Endothelial cell of hepatic sinusoid (primary cell): ENCODE results near the gene SLC36A2.
"Not testable (repeated sequence)": the region's sequence is repeated elsewhere in the genome, so short reads cannot be mapped to it uniquely, and the experiment has no call there.

ENCODE experiments used
- in situ Hi-C: cut with HindIII; loops from 2 replicates; pipeline ENCODE4 v1.10.0; 2017; ENCODE audit warnings: low sequenced_read_pairs

SLC36A2 gene

DNA sequence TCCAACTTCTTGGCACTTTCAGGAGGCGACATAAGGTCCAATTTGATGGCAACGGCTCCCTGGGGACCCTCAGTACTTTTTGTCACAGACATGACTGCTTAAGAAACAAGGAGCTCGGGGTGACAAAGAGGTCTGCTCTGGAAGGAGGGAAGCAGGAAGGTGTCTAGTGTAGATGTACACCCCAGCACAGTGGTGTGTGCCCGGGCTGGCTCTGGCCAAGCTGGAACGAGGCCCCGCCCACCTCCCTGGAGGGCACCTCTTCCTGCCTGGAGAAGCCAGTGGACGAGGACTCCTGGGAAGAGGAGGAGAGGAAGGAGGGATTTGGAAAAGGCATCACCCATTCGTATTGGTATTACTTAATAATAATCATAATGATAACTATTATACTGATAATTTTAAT lies at the start of gene SLC36A2:
SLC36A2 (minus strand) TSS at position 191 of the 400 bp plus-strand sequence; CDS start at position 92, 99 bp downstream.
- in situ Hi-C loops, result no loop called here

DNA sequence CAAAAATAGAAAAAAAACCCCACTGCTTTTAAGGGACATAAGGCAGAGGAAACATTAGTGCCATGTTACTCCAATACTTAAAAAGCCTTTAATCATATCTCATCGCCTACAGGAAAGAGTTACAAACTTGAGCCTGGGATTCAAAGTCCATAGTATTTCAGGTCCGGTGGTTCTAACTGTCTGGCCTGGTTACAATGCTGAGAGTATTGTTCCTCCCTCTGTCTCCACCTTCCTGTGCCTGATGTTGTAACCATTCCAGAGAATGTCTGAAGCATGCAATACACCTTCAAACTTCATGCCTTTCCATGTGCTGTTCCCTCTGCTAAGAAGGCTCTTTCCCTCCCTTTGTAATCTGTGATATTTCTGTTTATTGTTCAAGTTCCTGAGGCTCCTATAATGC lies 41.6 kb upstream of the SLC36A2 start:
- in situ Hi-C loops, result no loop called here

DNA sequence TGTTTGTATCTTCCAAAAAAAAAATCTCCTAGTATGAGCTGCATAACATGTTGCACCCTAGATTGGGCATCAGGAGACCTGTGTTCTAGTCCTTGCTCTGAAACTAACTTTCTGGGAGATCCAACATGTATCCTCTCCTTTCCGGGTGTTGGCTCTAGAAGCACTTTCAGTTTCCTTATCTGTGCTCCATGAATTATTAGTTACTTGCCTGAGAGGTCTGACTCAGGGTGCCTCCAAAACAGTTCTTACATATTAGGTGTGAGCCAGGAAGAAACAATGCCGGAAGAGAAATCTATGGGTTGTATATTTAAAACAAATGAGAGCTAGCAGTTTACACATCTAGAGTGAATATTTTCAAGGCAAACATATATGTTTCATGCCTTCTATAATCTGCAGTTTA lies 36.7 kb upstream of the SLC36A2 start:
- in situ Hi-C loops, result no loop called here

DNA sequence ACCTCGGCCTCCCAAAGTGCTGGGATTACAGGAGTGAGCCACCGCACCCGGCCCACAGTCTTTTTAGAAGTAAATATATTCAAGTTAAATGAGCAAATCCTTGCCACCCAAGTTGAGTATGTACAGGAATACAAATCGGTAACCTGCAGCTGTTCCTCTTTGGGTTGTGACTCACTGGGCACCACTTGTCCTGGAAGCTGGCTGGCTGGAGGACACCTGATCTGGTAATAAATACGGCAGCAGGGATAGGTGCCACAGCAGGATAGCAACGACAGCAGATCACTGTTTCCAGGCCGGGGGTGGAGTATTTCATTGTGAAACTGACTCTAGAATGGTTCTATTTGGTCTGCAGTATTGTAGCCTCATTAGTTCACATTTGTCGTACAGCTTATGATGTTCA lies 35.7 kb upstream of the SLC36A2 start:
- in situ Hi-C loops, result no loop called here

DNA sequence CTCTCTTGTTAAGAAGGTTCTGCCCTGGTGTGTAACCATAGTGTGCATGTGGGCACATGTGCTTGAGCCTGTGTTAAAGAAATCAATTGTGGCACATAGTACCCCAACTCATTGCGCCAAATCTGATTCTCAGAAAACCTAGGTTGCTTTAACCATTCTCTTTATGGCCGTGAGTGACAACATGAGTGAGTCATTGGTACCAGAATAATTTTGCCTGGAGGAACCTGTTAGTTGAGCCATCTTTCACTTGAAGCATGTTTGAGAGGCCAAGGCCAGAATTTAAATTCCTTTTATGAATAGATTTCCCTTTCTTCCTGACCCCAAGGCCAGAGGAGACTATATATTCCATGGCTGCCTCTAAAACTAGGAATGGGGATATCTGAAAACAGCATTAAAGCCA lies 35.2 kb upstream of the SLC36A2 start:
- in situ Hi-C loops, result no loop called here

DNA sequence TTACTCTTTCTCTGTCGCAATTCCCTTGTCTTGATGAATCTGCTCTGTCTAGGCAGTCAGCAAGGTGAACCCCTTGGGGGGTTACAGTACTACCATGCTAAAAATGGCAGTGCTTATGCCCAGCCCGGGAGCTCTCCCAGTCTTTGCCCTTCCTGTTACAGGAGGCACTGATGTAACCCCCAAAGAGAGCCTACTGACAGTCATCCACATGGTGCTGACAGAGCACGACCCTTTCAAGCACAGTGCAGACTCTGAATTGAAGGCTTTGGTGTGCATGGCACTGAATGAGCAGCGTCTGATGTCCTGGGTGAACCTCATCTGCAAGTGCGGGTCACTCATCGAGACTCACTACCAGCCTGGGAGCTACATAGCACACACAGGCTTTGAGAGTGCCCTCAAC lies 34.5 kb upstream of the SLC36A2 start:
- in situ Hi-C loops, result no loop called here

DNA sequence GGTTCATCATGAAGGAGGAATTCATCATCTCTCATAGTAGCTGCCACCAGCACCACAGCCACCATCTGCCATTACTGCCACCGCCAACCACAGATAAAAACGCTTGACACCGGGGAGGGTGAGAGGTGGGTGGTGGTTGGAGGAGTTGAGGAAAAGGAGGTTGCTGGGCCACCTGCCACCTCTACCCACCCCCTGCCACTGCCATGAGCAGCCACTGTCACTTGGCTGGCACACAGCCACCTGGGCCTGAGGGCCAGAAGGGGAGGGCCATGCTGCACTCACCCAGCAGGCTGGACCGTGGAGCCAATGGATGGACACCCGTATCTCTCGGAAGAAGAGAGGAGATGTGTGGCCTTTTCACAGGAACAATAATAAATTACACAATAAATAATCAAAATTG lies 31.3 kb upstream of the SLC36A2 start:
- in situ Hi-C loops, result no loop called here

DNA sequence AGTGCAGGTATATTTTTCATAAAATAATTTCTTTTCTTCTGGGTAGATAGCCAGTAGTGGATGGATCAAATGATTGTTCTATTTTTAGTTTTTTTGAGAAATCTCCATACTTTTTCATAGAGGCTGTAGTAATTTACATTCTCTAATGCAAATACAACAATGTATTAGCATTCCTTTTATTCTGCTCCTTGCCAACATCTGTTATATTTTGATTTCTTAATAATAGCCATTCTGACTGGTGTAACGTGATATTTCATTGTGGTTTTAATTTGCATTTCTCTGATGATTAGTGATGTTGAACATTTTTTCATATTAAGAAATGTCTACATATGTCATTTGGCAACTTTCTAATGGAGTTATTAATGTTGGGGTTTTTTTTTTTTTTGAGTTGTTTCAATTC lies 27.2 kb upstream of the SLC36A2 start:
- in situ Hi-C loops, result no loop called here

DNA sequence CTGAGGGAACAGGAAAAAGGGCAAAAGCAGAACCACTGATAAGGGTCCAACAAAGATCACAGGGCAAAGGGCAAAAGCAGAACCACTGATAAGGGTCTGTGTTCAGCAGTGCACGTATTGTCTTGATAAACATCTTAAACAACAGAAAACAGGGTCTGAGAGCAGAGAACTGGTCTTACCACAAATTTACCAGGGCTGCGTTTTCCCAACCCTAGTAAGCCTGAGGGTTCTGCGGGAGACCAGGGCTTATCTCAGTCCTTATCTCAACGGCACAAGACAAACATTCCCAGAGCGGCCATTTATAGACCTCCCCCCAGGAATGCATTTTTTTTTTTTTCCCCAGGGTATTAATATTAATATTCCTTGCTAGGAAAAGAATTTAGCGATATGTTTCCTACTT lies 19.7 kb upstream of the SLC36A2 start:
- in situ Hi-C loops, result not testable (repeated sequence)

DNA sequence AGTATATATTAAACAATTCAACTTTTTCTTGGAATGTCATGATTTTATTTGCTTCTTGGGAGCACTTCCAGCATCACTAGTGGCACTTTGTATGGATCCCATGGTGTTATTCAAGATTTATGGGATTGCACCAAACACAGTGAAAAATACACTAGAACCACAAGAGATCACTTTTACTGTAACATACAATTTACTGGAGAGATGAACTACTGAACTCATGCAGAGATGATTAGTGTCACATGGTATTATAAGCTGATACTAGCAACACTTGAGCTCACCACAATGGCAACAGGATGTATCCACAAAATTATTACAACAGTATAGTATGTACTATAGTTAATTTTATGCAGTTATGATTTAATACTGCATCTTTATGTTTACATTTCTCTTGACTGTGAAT lies 16.3 kb upstream of the SLC36A2 start:
- in situ Hi-C loops, result no loop called here

DNA sequence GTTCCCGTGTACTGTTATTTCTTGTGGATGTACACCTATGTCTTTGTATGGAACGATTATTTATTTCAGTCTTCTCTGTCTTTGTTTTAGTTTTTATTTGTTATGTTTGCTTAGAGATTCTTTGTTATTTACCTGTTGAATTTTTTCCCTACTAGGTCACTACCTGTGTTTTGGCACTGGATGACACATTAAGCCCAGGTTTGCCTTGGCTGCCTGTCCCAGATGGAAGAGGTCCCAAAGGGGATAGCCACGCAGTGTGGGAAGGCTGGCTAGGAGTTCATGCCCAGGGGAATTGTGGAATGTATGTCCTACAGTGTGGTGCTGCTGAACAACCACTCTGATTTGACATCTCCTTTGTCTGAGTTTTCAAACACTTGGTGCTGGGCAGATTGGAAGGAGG lies 15.6 kb upstream of the SLC36A2 start:
- in situ Hi-C loops, result no loop called here

DNA sequence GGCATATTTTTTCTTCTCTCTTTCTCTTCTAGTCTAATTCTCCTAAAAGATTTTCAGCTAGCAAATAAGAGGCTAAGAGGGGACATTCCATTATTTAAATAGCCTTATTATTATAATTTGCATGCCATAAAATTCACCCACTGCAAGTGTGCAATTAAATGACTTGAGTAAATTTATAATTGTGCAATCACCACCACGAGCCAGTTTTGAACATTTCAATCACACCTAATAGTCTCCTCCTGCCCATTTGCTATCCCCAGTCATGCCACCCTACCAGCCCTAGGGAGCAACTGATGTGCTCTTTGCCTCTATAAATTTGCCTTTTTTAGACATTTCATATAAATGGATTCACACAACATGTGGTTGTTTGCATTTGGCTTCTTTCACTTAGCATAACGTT lies 12.0 kb upstream of the SLC36A2 start:
- in situ Hi-C loops, result no loop called here

DNA sequence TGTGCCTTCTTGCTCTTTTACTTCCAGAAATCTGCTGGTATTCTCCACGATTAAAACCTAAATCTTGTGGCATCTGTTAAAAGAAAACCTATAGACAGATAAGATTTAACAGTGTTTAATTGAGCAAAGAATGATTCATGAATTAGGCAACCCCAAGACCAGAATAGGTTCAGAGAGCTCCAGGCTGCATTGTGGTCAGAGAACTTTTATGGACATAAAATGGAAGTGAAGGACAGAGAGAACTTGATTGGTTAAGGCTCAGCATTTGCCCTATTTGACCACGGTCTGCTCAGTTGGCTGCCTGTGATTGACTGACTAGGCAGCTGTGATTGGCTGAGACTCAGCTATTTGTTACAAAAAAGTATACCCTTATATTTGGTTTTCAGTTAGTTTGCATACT lies 10.4 kb upstream of the SLC36A2 start:
- in situ Hi-C loops, result no loop called here

DNA sequence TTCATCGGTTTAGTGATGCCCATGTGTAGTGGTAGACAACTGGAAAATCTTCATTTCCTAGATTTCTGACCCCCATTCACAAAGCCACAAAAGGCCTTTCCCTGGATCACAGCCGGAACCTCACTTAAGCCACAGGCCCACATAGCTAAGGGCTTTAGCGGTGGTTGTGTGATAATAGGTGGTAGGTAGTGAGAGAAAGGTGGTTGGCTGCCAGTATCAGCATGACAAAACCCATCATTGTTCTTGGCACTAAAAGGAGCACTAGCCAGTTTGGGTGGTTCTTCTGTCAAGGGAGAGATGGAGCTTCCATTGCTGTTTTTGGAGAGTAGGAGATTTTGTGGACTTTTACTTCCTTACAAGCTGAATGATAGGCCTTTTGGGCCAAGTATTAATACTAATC lies 9.7 kb upstream of the SLC36A2 start:
- in situ Hi-C loops, result no loop called here

DNA sequence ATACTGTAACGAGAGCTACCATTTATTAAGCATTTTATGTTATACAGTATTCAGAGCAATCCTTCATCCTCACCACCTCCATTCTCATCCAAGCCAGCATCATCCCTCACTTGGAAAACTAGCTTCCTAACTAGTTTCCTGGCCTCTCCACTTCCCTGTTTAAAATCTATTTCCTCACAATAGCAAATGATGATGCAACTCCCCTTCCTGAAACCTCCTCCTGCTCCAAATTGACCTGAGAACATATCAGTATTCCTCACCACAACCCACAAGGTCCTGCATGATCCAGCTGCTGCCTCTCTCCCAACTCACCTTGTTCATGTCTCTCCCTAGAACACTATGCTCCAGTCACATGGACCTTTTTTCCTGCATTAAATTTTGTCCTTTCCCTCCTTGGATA lies 4.3 kb upstream of the SLC36A2 start:
- in situ Hi-C loops, result no loop called here

DNA sequence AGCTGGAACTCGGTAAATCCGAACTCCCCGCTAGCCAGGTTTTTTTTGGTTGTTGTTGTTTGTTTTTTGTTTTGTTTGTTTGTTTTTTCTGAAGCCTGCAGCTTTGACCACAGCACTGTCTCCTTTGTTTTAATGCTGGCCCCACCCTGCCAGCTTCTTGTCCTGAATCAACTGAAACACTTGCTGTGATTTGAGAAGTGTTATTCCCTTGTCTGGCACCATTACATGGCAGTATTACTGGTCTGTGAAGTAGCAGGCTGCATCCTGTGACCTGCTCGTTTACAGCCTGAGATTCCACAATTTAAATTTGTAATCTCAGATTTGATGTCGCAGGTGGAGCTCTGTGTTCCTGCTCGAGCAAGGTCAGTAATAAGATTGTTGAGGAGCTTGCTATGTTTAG lies 1.4 kb upstream of the SLC36A2 start:
- in situ Hi-C loops, result no loop called here

DNA sequence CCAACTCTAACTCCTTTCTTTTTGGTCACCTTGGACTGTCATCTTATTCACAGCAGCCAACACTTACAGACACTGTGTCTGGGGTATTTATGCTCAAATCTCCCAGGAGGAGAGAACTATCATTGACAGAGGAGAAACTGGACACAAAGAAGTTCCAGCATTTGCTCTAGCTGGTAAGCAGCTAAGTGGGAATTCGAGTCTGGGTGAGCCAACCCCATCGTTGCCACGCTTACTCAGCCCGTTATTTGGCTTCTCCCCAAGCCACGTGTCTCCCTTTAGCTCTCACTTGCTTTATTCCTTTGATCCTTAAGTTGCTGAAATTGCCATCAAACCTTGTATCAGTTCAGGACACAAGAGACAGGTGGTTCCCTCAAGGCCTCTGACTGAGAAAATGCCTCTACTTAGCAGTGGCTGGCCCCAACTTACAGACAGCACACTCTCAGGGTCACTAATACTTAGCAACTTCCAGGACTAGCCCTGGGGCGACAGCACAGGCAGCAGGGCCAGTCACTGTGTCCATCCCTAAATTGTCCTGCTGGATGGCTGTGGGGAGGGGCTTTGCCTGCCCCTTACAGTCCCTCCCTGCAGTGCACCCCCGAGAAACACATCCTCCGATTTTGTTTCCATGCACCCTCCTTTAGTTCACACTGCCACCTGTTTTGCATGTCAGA lies 1.4 kb downstream of the SLC36A2 start:
- in situ Hi-C loops, result no loop called here

DNA sequence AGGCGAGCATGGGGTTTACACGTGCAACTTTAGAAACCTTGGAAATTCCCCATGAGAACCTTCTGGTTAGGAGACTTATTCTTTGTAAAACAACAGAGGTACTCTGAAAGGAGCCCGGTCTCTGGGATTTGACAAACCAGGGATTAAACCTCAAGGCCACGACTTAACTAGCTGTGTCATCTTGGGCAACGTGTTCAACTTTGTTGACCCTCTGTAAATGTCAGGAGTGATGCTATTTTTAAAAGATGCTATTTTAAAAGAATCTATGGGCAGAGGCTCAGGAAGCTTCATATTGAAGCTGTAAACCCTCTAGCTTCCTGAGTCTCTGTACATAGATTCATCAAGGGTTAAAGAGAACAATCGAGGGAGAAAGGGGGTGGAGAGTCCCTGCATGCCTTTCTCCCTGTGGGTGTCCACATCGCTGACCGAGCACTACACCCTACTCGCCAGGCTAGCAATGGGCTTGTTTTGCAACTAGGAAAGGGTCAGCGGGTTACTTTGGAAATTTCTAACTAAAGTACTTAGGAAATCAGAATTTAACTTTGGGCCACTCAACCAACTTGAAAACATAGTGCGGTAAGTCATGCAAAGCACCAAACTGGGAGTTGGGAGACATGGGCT lies 2.1 kb downstream of the SLC36A2 start:
- in situ Hi-C loops, result no loop called here

DNA sequence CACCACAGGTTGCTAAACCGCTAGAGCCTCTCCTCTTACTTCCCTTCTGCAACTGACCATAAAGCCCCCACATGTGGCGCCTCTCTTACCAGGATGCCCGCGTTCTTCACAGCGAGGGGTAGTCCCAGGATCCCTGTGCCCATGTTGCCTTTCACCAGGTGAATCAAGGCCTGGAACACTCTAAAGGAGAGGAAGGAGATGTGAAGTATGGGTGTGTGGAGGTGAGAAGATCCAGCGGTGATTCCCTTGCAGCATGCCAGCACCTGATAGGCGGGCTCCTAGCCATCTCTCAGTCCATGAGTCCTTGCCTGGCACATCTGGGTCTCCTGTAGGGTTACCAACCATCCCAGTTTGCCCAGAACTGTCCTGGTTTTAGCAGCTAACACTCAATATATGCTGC lies 3.3 kb downstream of the SLC36A2 start:
- in situ Hi-C loops, result no loop called here

DNA sequence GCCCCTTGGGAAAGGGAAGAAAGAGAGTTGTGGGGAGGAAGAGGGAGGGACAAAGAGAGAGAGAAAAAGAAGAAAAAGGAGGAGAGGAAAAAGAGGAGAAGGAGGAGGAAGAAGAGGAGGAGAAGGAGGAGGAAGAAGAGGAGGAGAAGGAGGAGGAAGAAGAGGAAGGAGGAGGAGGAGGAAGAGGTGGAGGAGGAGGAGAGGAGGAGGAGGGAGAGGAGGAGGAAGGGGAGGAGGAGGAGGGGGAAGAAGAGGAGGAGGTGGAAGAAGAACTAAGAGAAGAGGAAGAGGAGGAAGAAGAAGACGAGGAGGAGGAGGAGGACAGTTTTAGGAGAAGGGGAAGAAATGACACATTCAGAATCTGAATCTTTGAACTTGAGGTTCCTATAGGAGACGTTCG lies 7.4 kb downstream of the SLC36A2 start:
- in situ Hi-C loops, result no loop called here

DNA sequence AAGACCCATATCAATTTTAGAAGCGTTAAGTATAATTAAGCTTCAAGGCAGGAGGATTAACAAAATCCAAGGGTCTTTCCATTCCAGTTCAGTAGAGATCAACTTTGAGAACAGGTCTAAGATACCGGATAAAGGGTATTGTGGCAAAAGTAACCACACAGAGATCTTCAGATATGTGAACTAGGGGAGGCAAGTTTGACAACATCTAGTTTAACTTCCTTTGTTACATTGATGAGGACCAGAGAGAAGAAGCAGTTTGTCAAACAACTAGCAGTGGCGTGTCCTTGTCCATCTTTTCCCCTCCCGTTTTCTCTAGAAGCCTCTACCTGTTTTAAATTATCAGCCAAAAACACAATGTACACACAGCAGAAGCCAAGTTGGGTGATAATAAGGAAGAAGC lies 8.6 kb downstream of the SLC36A2 start:
- in situ Hi-C loops, result loop anchor here (10.0 kb wide), 1 partner anchor 64 kb away; no protein-coding TSS in a partner anchor

DNA sequence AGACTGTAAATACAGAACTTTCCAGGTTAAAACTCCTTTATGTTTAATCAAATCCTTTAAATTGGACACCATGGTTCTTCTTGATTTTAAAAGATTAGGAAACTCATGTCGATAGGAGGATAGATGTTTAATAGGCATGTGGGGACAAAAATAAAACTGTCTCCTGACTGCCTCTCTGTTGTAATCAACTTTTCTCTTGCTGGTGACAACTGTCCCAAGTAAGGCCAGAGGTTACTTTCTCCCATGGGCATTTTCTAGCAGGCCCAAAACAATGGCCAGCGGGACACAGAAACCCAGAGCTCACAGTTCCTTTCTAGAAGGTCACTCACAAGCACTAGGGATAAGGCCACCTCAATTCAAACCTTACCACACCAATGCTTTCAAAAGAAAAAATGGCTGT lies 14.5 kb downstream of the SLC36A2 start:
- in situ Hi-C loops, result loop anchor here (10.0 kb wide), 1 partner anchor 58 kb away; no protein-coding TSS in a partner anchor

DNA sequence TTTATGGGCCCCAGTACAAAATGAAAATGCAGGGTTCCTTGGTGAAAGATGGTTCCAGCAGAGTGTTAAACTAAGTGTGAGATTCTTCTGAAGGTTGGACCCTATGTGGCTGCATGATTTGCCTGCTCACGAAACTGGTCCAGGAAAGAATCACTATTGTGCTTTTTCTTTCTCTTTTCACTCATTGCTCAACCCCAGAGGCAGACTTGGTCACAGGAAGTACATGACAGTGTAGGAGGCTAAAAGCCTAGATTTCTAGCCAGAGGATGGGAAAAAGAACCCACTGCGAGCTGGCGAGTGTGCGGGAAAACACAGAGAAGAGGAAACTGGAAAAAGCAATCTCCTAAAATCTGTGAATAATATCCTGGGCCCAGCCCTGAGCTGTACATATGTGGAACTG lies 18.6 kb downstream of the SLC36A2 start:
- in situ Hi-C loops, result no loop called here
